Ammon's horn (tissue), 1 donor: ENCODE data around the gene PRKX.
"Not testable (repeated sequence)": the region's sequence is repeated elsewhere in the genome, so short reads cannot be mapped to it uniquely, and the experiment has no call there.

Experiments used
- DNase-seq: peaks from one replicate; pipeline ENCODE4 v3.0.0-alpha.2; 2016; ENCODE audit warnings: low spot score

The PRKX gene

GRCh38 chrX:3577551-3577950 lies 135.9 kb downstream of the PRKX start:
- DNase-seq = no peak

- peak; percentile 3 for DNase-seq
These were observed 136.5 kb downstream of the PRKX start for GRCh38 chrX:3576886-3577501.

- no peak for DNase-seq
These were observed 145.8 kb downstream of the PRKX start for GRCh38 chrX:3567686-3568085.

GRCh38 chrX:3563451-3563850 lies 150.0 kb downstream of the PRKX start:
- no peak for DNase-seq

GRCh38 chrX:3560010-3560409 lies 153.4 kb downstream of the PRKX start:
- DNase-seq = not testable (repeated sequence)
